Endodermal cell (in vitro differentiated cells): ENCODE measurements around the gene FAM174B. TPM values are rescaled to one million over a fixed set of nuclear protein-coding genes. Genes with fewer than 3 reads are reported as not detected.
"Not testable (repeated sequence)": the region's sequence is repeated elsewhere in the genome, so short reads cannot be mapped to it uniquely, and the experiment has no call there.

Source experiments
- DNase-seq: peaks from one replicate; pipeline ENCODE4 v3.0.0-alpha.2; 2017
- H3K27ac ChIP-seq: 2 replicates; pipeline ENCODE4 v1.5.1; 2013; ENCODE audit warnings: mild to moderate bottlenecking, low read depth, low read length, moderate library complexity
- H3K27me3 ChIP-seq: 2 replicates; pipeline ENCODE4 v1.6.1; 2013; ENCODE audit warnings: mild to moderate bottlenecking, low read length, moderate library complexity; ENCODE audit not compliant: insufficient read depth, control insufficient read depth, poor library complexity, severe bottlenecking
- H3K36me3 ChIP-seq: 2 replicates; pipeline ENCODE4 v1.7.0; 2013; ENCODE audit warnings: mild to moderate bottlenecking, low read length, moderate library complexity; ENCODE audit not compliant: control insufficient read depth, insufficient read depth
- H3K4me1 ChIP-seq: one replicate; pipeline ENCODE4 v1.7.0; 2013; ENCODE audit warnings: low read length; ENCODE audit not compliant: control insufficient read depth, insufficient read depth
- H3K4me3 ChIP-seq: 2 replicates; pipeline ENCODE4 v1.5.1; 2013; ENCODE audit warnings: mild to moderate bottlenecking, low read length, moderate library complexity
- H3K9ac ChIP-seq: 2 replicates; pipeline ENCODE4 v1.6.1; 2013; ENCODE audit warnings: mild to moderate bottlenecking, low read length, moderate library complexity; ENCODE audit not compliant: poor library complexity, severe bottlenecking; ENCODE audit errors: extremely low read depth
- H3K9me3 ChIP-seq: 2 replicates; pipeline ENCODE4 v1.6.1; 2013; ENCODE audit warnings: mild to moderate bottlenecking, low read length, moderate library complexity; ENCODE audit not compliant: control insufficient read depth
- H3K27ac Mint-ChIP-seq: 2 replicates; pipeline ENCODE4 v1.8.0; 2020; ENCODE audit warnings: mixed read lengths
- H3K27me3 Mint-ChIP-seq: 2 replicates; pipeline ENCODE4 v1.8.0; 2021; ENCODE audit warnings: mild to moderate bottlenecking, mixed read lengths; ENCODE audit not compliant: insufficient read depth
- H3K36me3 Mint-ChIP-seq: 2 replicates; pipeline ENCODE4 v1.8.0; 2020; ENCODE audit warnings: low read depth, mixed read lengths
- H3K4me1 Mint-ChIP-seq: 2 replicates; pipeline ENCODE4 v1.8.0; 2020; ENCODE audit warnings: mixed read lengths
- H3K4me3 Mint-ChIP-seq: 2 replicates; pipeline ENCODE4 v1.8.0; 2020; ENCODE audit warnings: mild to moderate bottlenecking, moderate library complexity, mixed read lengths
- H3K9me3 Mint-ChIP-seq: 2 replicates; pipeline ENCODE4 v1.8.0; 2020; ENCODE audit warnings: mild to moderate bottlenecking, mixed read lengths
- CTCF ChIP-seq: fragments of 200-600 bp; sonication (generic); conservative IDR thresholded peaks from 2 replicates; pipeline ENCODE4 v1.5.0; 2021; ENCODE audit warnings: antibody characterized with exemption, mild to moderate bottlenecking
- WGBS, 2 experiments: methylation state at CpG; one replicate each; pipeline versions ENCODE4 v1.1.5 to v1.1.7; 2013; ENCODE audit warnings: missing lambda C conversion rate in 2 of 2, mixed read lengths in 1 of 2; ENCODE audit not compliant: insufficient coverage in 1 of 2, insufficient read length in 1 of 2; 5-methylcytosine and 5-hydroxymethylcytosine counted together
- total RNA-seq, 2 donors: library from RNA; stranded (reverse); fragmentation: NEBNext Ultra II Directional in 1 of 2; extraction: Animal tissue kit (Norgen Biotek cat#: 25700) in 1 of 2; gene quantifications; 2 replicates in 1 of 2; 3 replicates in 1 of 2; pipeline ENCODE4 v1.2.1, GENCODE V29; 2021

The FAM174B gene
- total RNA-seq, 2 donors from 2014 or later = 66.0 to 105 TPM

DNA sequence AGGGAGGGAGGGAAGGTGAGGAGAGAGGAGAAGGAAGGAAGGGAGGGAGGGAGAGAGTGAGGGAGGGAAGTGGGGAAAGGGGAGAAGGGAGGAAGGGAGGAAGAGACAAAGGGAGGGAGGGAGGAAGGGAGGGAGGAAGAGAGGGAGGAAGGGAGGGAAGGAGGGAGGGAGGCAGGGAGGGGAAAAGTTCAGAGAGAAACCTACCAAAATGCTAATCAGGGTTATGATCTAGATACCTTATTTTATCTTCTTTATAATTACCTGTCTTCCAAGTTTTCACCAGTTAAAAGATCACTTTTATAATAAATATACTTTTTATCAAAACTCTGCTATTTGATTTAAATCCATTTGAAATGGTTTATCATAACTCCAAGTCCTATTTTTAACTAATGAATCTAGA lies 44.4 kb downstream of the FAM174B start:
- Mint-ChIP-seq H3K36me3 (peaks cover 47% of the 10 kb centered on the region), H3K27ac (no peak overlapping the region), H3K4me1 (peaks cover 10% of the 10 kb centered on the region), H3K4me3 (no peak overlapping the region), H3K9me3 (peaks cover 8% of the 10 kb centered on the region), H3K27me3 (peaks cover 3% of the 10 kb centered on the region)
- TF ChIP-seq CTCF = no peak
- Histone ChIP-seq H3K36me3 (peaks cover 28% of the 10 kb centered on the region), H3K9me3 (no peaks in the 10 kb centered on the region), H3K9ac (no peak overlapping the region), H3K4me1 (no peaks in the 10 kb centered on the region), H3K4me3 (no peak overlapping the region), H3K27ac (no peak overlapping the region), H3K27me3 (no peaks in the 10 kb centered on the region)
- no peak for DNase-seq

- TF ChIP-seq CTCF = no peak
- Histone ChIP-seq H3K4me1 (no peaks in the 10 kb centered on the region), H3K9ac (no peak overlapping the region), H3K27me3 (no peaks in the 10 kb centered on the region), H3K36me3 (peaks cover 17% of the 10 kb centered on the region), H3K9me3 (peaks cover 2% of the 10 kb centered on the region), H3K27ac (no peak overlapping the region), H3K4me3 (no peak overlapping the region)
- Mint-ChIP-seq H3K27me3 (peaks cover 3% of the 10 kb centered on the region), H3K4me3 (no peak overlapping the region), H3K36me3 (peaks cover 40% of the 10 kb centered on the region), H3K4me1 (peaks cover 10% of the 10 kb centered on the region), H3K27ac (no peak overlapping the region), H3K9me3 (peaks cover 17% of the 10 kb centered on the region)
- 90 to 92% methylated on average over 6 to 9 of the region's 9 CpGs for WGBS, 2 experiments
- no peak for DNase-seq
Measured at GRCh38 chr15:92610101-92610520, 45.5 kb downstream of the FAM174B start.

- H3K9ac ChIP-seq = no peak overlapping the region
- no peak for DNase-seq
- no peaks in the 10 kb centered on the region for H3K4me1 ChIP-seq
- H3K9me3 Mint-ChIP-seq = peaks cover 27% of the 10 kb centered on the region
- WGBS, 2 experiments = 96 to 100% methylated on average over 8 to 20 of the region's 20 CpGs
- H3K9me3 ChIP-seq = peaks cover 12% of the 10 kb centered on the region
- no peak overlapping the region for H3K27ac Mint-ChIP-seq
- H3K36me3 Mint-ChIP-seq = peaks cover 34% of the 10 kb centered on the region
- peaks cover 7% of the 10 kb centered on the region for H3K4me1 Mint-ChIP-seq
- H3K36me3 ChIP-seq = peaks cover 8% of the 10 kb centered on the region
- H3K27ac ChIP-seq = no peak overlapping the region
- TF ChIP-seq CTCF = no peak
- peaks cover 4% of the 10 kb centered on the region for H3K27me3 Mint-ChIP-seq
- H3K4me3 ChIP-seq = no peak overlapping the region
- no peak overlapping the region for H3K4me3 Mint-ChIP-seq
- no peaks in the 10 kb centered on the region for H3K27me3 ChIP-seq
Measured at GRCh38 chr15:92608866-92609700, 46.5 kb downstream of the FAM174B start.

DNA sequence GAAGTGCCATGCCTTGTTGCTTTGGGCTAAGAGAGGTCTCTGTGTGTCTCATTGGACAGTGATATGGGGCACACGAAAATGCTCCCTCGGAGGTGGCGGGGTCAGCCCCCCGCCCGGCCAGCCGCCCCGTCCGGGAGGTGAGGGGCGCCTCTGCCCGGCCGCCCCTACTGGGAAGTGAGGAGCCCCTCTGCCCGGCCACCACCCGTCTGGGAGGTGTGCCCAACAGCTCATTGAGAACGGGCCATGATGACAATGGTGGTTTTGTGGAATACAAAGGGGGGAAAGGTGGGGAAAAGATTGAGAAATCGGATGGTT lies 48.8 kb downstream of the FAM174B start:
- H3K4me1 ChIP-seq, DNase-seq, H3K9ac ChIP-seq, H3K27ac ChIP-seq, H3K36me3 ChIP-seq, H3K27me3 ChIP-seq, H3K4me3 Mint-ChIP-seq, H3K27ac Mint-ChIP-seq, H3K27me3 Mint-ChIP-seq, H3K4me3 ChIP-seq: not testable (repeated sequence)
- peaks cover 11% of the 10 kb centered on the region for H3K4me1 Mint-ChIP-seq
- H3K9me3 Mint-ChIP-seq = peaks cover 31% of the 10 kb centered on the region
- peaks cover 19% of the 10 kb centered on the region for H3K36me3 Mint-ChIP-seq
- 98% methylated on average over 3 of the region's 15 CpGs; no CpG with 5 or more reads in 1 of the 2 experiments for WGBS, 2 experiments
- H3K9me3 ChIP-seq = peaks cover 17% of the 10 kb centered on the region
